NCI-H2196 treated with DMSO at 0.1 percent for 48 hours (cell line): ENCODE measurements around the gene NABP1.

Experiments used
- DNase-seq: peaks from one replicate; lab custom pipeline; 2025; ENCODE audit not compliant: unreplicated experiment; lab: John Stamatoyannopoulos, UW

The NABP1 gene

DNA sequence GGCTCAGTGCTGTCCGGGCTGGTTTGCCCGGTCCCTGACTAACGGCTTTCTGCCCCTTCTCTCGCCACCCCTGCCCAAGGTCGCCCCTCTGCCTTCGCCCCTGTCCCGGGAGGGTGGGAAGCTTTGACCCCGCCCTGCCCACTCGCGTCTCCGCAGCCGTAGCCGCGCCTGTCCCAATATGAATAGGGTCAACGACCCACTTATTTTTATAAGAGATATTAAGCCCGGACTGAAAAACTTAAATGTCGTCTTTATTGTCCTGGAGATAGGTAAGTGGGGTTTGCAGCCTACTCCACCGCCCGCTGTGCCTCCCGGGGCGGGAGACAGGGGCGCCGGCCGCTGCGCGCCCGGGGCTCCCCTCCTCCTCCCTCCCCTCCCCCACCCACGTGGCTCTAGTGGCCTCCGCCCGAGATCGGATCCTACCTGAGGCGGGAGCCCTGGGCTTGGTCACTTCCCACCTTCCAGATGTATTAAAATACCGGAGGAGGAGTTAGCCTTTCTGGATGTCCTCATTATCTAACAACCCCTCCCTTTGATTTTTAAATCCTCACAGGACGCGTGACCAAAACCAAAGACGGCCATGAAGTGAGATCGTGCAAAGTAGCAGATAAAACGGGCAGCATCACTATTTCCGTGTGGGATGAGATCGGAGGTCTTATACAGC, 633 bp downstream of the NABP1 start:
- no peak for DNase-seq

DNA sequence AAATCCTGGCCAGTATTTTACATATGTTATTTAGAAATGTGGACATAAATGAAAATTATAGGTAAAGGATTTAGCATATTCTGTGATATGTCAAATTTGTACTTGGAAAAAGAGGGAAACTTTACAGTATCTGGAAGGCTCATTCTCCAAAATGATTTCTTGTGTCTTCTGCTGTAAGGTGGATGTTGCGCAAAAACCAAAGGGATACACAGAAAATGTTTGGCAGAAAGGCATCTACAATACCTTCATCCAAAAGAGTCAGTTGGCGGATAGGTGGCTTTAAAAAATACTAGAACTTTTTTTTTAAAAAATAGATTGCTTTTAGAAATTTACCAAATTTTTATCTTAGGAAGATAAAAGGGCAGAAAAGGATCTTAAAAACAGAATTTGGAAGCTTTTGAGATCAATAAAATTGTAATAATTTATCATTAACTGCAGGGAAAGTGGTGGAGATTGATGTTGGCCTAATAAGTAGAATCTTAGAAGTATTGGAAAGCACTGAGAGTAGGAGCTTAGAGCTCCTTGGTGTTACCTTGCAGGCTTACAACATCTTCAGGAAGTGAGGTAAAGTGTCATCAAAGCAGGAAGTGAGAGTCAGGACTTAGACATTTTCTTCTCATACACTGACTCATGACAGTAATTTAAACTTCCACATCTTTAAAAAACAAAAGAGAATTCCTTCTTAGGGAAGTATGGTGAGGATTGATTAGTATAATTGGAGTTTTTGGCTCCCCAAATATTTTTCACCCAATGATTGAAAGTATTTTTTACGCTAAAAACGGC, 2.1 kb downstream of the NABP1 start:
- DNase-seq, result no peak

DNA sequence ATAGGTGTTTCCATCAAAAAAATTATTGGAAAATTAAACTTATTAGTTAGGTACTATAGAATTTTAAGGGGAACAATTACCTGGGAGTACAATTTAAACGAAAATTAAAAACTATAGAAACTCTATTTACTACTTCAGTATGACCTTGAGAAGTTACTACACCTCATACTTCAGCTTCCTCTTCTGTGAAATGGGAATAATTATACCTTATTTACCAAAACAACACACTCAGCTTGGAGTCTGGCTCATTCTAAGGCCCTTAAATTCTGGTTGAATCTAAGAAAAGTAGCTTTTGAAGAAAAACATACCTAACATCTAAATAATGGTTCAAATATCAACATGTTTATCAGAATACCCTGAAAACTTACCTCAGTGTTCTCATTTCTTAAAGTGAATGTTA, 2.7 kb downstream of the NABP1 start:
- no peak for DNase-seq

DNA sequence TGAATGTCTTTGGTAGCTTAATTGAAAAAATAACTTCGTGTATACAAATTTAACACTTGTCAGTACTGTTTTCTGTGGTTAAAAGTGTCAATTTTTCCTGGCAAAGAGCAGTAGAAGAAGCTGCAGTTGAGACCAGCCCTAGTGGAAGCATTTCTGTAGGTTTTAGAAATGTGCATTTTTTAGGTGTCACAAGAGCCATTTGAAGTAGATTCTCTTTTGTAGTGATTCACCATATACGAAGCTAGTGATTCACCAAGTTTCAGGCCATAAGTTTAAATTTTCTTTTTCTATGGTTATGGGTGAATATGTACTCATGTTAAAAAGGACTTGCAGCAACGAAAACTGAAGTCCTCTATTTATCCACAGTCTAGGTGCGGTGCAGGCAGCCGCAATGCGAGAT, 4.2 kb downstream of the NABP1 start:
- DNase-seq, result no peak

DNA sequence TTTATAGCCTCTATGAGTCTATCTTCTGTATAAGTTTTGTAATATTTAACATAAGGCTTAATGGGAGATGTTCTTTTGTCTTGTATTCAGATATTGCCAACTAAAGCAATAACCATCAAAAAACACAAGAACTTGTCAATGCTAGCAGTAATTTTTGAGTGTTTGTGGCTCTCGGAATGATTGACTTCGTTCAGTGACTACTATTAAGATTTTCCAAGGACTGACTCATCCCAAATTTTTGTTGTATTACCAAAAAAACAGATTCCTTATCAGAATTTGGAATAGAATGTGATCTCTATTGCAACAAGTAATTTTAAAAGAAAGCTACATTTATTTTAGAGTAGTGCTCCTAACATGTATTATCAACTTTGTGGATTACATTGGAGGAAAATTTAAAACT, 8.1 kb downstream of the NABP1 start:
- DNase-seq, result no peak

DNA sequence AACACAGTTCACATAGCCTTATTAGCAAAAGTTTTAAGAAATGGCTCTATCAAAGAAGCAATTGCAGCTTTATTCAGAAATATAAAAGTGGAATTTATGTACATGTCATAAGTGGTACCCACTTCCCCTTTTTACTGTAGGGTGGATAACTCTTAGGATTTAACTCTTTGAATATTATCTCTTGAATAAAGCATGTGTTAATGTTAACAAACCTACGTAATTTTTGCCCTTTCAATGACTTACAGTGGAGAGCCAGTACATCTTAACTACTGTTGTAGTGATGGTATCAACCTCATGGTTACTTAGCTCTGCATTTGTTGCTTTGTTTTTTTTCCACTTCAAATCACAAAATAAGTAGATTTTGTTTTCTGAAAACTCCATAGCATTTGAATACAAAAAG, 8.8 kb downstream of the NABP1 start:
- DNase-seq, result no peak

DNA sequence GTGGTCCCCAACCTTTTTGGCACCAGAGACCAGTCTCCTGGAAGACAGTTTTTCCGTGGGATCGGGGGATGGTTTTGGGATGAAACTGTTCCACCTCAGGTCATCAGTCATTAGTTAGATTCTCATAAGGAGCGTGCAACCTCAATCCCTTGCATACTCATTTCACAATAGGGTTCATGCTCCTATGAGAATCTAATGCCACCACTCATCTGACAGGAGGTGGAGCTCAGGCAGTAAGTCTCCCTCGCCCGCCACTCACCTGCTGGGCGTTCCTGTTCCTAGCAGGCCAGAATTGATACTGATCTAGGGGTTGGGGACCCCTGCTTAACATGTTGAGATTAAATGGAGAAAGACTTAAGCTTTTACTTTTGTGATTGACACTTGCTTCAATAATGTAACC, 9.9 kb downstream of the NABP1 start:
- no peak for DNase-seq

DNA sequence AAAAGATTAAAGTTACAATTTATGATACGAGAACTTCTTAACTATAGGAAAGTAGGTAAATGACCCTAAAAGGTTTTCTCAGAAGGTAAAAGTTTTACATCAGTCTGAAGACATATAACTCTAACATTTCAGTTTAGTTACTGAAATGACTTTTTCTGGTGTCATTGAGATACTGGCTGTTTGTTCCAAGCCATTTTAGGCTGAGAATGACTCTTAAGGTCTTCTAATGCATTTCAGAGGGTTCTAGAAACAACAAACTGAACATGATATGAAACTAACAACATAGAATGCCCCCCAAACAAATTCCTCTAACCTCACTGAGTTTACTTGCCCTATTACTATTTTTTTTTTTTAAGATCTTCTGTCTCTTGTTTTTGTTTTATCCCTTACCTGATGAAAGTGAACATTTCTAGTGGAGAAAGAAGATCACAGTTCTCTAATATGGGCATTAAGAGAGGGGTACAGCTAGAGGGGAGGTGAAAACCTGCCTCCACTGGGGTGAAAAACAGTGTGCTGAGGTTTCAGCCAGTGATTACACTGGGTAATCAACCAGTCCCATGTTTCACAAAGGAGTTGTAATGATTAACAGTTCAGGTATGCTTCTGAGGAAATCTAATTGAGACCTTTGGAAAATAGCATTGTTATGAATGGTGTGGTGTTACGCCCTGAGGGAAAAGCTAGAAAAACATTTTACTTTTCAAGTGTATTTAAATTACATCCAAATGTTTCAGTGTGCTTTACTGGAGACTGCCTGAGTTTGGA, 11.2 kb downstream of the NABP1 start:
- DNase-seq, result no peak

DNA sequence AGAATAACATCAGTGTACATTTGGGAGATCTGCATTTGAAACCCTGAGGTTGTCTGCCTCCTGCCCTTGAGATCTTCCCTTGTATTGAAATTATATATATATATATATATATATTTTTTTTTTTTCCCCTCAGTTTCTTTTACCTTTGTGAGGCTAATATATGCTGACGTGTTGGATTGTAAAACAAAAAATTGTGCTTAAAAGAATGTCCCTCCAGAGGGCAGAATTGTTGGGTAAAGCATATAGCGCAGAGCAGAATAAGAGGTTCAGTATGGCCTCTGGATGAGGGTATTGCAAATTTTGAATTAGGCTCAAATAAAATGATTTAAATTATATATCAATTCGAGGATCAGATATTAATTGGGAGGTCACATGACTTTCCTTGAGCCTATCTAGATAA, 12.4 kb downstream of the NABP1 start:
- DNase-seq, result no peak

DNA sequence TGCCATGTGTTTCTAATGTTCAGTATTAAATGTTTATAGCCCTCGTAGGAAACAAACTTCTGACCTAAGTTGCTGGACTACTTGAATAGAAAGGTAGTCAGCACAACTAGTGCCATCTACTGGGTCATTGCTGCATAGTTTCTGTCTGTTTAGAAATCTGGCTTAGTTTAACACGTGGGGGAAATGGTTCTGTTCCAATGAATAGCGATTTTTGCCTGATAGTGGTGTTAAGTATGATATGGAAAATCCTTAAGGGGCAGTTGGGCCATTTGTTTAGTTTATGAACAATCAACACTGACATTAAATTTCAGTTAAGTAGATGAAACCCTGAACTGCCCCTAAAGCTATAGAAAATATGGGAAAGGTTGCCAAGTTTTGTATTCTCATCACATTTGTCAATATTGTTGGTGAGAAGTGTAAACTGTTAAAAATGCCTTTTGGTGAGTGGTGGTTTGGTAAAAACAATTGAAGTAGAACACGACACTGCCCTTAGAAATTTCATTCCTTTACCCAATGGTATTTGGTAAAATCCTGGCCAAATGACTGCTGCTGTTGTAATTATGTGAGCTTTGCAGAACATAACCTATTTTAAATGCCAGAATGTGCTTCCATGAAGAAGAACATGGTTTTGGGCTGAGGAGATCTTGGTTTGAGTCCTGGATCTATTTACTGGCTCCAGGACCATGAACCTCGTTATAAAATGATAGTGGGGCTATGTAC, 13.2 kb downstream of the NABP1 start:
- DNase-seq, result no peak

DNA sequence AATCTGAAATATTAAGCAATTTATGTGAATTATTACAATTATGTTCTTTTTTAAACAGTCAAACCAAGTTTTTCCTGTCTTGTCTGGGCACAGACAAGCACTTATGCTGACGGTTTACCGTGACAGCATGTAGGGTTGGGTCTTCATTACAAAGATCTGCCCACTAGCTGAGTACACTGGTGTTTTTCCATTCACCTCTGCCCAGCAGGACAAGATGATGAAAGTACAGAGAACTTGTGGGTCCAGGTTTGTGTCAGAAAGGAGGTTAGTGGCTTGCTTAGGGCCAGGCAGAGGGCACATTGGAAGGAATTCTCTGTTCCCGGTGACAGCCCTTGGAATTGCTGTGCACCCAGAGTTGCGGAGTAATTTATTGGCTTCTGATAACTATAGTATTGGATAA, 14.0 kb downstream of the NABP1 start:
- no peak for DNase-seq

DNA sequence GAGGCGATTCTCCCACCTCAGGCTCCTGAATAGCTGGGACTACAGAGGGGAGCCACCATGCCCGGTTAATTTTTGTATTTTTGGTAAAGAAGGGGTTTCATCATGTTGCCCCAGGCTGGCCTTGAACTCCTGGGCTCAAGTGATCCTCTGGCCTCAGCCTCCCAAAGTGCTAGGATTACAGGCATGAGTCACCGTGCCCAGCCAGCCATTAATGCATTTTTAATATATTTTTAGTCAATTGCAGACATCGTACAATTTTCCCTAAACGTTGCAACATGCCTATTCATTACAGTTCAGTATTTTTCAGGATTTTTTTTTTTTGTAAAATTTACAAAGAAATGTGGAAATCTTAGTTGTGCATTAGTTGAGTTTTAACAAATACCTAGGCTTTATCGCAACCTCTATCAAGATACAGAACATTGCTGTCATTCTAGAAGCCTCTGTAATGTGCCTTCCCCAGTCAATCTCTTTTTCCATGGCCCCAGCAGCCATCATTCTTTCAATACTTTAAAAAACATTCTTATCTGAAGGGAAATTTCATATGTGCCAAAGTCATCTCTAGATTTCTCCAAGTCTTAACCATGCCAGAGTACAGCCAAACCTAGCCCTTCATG, 14.7 kb downstream of the NABP1 start:
- DNase-seq, result no peak

DNA sequence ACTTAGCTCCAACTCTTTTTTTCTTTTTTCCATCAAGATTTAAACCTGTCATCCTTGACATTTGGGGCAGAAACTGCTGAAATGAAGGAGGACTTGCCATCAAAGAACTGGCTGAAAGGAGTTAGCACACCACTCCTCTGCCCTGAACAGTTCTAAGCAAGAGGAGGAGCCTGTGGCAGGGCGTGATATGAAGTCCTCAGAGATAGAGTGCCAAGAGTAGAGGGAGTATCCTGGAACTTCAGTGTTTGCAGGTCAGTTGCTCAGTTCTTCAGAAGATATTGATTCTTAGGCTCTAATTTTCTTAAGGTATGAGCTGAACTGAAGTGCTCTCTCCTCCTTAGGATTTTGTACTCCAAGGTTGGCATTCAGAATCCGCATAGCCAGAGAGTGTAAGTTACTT, 15.2 kb downstream of the NABP1 start:
- no peak for DNase-seq

DNA sequence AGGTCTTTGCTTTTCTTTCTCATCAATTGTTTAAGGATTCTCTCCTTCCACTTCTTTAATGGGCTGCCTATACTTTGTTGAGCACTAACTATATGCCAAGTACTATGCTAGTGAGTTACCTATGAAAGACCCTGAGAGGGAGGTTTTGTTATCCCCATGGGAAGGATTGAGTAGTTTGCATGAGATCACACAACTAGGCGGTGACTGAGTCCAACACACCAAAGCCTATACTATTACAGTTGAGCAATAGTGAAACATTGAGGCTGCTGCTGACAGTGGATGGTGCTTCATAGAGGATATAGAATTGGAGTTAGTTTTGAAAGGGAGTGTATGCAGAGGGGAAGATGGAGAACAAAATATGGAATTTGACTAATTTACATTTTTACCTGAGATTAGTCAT, 15.8 kb downstream of the NABP1 start:
- no peak for DNase-seq

DNA sequence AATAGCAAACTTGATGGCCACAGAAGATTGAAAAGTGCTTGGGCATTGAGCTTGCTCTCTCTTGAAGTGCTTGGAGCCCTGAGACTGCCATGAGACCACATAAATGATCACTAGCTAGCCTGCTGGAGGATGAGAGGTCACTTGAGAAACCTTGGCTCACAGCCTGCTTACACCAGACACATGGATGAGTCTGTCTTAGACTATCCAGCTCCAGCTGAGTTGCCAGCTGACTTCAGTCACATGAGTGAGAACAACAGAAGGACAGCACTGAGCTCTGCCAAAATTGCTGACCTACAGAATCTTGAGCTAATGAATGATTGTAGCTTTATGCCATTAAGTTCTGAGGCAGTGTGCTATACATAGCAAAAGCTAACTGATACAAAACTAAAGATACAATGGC, 18.1 kb downstream of the NABP1 start:
- peak; percentile 36 for DNase-seq

DNA sequence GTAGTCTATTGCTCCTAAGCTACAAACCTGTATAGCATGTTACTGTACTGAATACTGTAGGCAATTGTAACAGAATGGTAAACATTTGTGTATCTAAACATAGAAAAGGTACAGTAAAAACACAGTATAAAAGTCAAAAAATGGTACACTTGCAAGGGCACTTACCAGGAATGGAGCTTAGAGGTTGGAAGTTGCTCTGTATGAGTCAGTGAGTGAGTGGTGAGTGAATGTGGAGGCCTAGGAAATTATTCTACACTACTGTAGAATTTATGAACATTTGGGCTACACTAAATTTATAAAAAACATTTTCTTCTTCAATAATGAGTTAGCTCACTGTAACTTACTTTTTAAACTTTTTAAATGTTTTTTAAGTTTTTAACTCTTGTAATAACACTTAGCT, 19.0 kb downstream of the NABP1 start:
- no peak for DNase-seq

DNA sequence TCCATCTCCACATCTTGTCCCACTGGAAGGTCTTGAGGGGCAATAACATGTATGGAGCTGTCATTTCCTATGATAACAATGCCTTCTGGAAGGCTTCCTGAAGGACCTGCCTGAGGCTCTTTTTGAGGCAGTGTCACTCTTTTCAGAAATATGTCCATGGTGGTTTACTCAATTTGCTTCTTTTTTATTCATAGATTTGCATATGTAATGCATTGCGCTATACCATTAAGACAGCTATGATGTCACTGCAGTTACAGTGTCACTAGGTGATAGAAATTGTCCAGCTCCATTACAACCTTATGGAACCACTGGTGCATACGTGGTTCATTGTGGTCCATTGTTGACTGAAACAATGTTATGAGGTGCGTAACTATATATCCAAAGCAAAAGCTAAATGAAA, 19.9 kb downstream of the NABP1 start:
- no peak for DNase-seq

DNA sequence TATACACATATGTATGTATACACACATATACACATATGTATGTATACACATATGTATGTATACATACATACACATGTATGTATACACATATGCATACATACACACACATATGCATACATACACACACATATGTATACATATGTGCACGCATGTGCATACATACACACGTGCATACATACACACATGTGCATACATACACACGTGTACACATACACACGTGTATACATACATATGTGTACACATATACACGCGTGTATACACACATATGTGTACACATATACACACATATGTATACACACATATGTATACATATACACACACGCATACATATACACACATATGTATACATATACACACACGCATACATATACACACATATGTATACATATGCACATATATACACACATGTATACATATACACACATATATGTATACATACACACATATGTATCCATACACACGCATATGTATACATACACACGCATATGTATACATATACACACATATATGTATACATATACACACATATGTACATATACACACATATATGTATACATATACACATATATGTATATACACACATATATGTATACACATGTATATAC, 21.5 kb downstream of the NABP1 start:
- no peak for DNase-seq

DNA sequence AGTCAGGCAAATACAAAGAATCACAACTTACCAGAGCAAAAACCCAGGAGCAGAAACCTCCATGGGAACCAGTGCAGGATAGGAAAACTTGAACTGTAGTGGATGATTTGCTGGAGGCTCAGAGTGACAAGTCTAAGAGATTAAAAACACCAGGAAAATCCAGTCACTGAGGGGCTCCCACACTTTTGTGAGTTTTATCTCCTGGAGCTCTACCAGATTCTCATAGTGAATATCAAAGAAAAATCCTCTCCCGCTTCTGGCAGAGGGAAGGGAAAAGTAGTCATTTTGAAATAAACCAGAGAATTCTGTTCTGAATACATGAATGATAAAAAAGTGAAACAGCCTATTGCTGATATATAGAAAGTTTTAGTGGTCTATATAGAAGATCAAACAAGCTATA, 23.1 kb downstream of the NABP1 start:
- no peak for DNase-seq

DNA sequence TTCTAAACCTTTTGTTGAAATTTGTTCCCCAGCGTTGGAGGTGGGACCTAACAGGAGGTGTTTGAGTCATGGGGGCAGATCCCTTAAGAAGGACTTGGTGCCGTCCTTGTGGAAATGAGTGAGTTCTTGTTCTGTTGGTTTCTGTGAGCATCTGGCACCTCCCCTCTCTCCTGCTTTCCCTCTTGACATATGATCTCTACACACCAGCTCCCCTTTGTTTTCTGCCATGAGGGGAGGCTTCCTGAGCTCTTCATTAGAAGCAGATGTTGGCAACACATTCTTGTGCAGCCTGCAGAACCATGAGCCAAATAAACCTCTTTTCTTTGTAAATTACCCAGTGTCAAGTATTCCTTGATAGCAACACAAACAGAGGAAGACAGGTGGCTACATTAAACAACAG, 23.8 kb downstream of the NABP1 start:
- DNase-seq, result no peak
